K562 (cell line): ENCODE measurements around the gene TRANK1. TPM values are rescaled to one million over a fixed set of nuclear protein-coding genes. Genes with fewer than 3 reads are reported as not detected.
A peak's percentile ranks its signal among the peaks of the same experiment; 100 is the strongest.

ENCODE experiments used
- CXXC5 ChIP-seq: fragments of 250-450 bp; sonication (Bioruptor Pico); IDR thresholded peaks from 2 replicates; pipeline ENCODE4 v1.8.0; 2022; ENCODE audit warnings: inconsistent platforms, mild to moderate bottlenecking, moderate library complexity
- ETV6 ChIP-seq, 3 experiments: fragments of 150-350 bp in 1 of 3; sonication (generic) in 1 of 3; formaldehyde crosslinking in 1 of 3; IDR thresholded peaks; 2 replicates each; pipeline versions ENCODE4 v1.6.1 to v1.8.0; 2014 to 2022; ENCODE audit warnings: borderline replicate concordance in 2 of 3, low read depth in 2 of 3, antibody characterized with exemption in 1 of 3, low read length in 1 of 3, mild to moderate bottlenecking in 1 of 3, missing genetic modification reagents in 1 of 3
- GABPA ChIP-seq: fragments of 200-800 bp; sonication (Bioruptor generic); conservative IDR thresholded peaks from 2 replicates; pipeline ENCODE4 v1.6.1; 2016; ENCODE audit warnings: low read depth, missing genetic modification characterization, missing compliant biosample characterization
- ZFP36 ChIP-seq: fragments of 150-350 bp; IDR thresholded peaks from 2 replicates; pipeline ENCODE4 v1.6.1; 2018; ENCODE audit warnings: low read length, low read depth; ENCODE audit not compliant: partially characterized antibody
- ZNF12 ChIP-seq: sonication (generic); formaldehyde crosslinking; IDR thresholded peaks from 2 replicates; pipeline ENCODE4 v1.4.0; 2020; ENCODE audit warnings: mild to moderate bottlenecking, missing genetic modification reagents
- ZNF407 ChIP-seq: fragments of 450-650 bp; IDR thresholded peaks from 2 replicates; pipeline ENCODE4 v1.6.1; 2016; ENCODE audit warnings: low read depth
- polyA plus RNA-seq, 8 experiments: library from polyadenylated mRNA; depleted of rRNA in 4 of 8; stranded (reverse) in 5 of 8; unstranded in 3 of 8; fragments of >200 nt; fragmentation: Nextera tagmentation in 2 of 8; fragmentation: Illumina TruSeq in 1 of 8; extraction: Ambion mirVana in 2 of 8; extraction: Trizol in 1 of 8; gene quantifications; 2 replicates each; pipeline versions ENCODE4 v1.2.1 to v1.2.3, GENCODE V29; 2011 to 2014; ENCODE audit warnings: inconsistent platforms in 1 of 8, missing spikeins in 1 of 8
- total RNA-seq, 7 experiments: library from RNA; depleted of rRNA in 6 of 7; stranded (reverse); fragments of >200 nt in 6 of 7; fragmentation: Illumina TruSeq in 2 of 7; extraction: Trizol in 2 of 7; gene quantifications; 2 replicates each; pipeline versions ENCODE4 v1.2.1 to v1.2.3, GENCODE V29; 2011 to 2021; ENCODE audit warnings: low replicate concordance in 1 of 7
- TF ChIP-seq, protein P1 (sequence below), 2 experiments: IDR thresholded peaks; 2 replicates each; pipeline ENCODE4 v1.6.1; 2012; ENCODE audit warnings: improper control_type of control experiment in 2 of 2, low read depth in 2 of 2, low read length in 2 of 2, borderline replicate concordance in 1 of 2
- TF ChIP-seq, protein P2 (sequence below): fragments of 450-650 bp; formaldehyde crosslinking; IDR thresholded peaks from 2 replicates; pipeline ENCODE4 v1.4.0; 2020; ENCODE audit warnings: mild to moderate bottlenecking, moderate library complexity
- TF ChIP-seq, protein P3 (sequence below): fragments of 450-650 bp; formaldehyde crosslinking; conservative IDR thresholded peaks from 2 replicates; pipeline ENCODE4 v1.4.0; 2022; ENCODE audit warnings: mild to moderate bottlenecking, missing genetic modification characterization

Gene TRANK1
- total and polyA plus RNA-seq, 9 of the 15 experiments (the other 6 are each of a cell fraction or from before 2014, with no cell fraction given) = 0.41 to 5.3 (median 2.1) TPM

DNA sequence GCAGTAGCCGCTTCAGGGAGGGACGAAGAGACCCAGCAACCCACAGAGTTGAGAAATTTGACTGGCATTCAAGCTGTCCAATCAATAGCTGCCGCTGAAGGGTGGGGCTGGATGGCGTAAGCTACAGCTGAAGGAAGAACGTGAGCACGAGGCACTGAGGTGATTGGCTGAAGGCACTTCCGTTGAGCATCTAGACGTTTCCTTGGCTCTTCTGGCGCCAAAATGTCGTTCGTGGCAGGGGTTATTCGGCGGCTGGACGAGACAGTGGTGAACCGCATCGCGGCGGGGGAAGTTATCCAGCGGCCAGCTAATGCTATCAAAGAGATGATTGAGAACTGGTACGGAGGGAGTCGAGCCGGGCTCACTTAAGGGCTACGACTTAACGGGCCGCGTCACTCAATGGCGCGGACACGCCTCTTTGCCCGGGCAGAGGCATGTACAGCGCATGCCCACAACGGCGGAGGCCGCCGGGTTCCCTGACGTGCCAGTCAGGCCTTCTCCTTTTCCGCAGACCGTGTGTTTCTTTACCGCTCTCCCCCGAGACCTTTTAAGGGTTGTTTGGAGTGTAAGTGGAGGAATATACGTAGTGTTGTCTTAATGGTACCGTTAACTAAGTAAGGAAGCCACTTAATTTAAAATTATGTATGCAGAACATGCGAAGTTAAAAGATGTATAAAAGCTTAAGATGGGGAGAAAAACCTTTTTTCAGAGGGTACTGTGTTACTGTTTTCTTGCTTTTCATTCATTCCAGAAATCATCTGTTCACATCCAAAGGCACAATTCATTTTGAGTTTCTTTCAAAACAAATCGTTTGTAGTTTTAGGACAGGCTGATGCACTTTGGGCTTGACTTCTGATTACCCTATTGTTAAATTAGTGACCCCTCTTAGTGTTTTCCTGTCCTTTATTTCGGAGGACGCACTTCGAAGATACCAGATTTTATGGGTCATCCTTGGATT is 48.8 kb upstream of the TRANK1 start, which contains the start of gene MLH1 (continued):
- TF ChIP-seq, protein P1, sequence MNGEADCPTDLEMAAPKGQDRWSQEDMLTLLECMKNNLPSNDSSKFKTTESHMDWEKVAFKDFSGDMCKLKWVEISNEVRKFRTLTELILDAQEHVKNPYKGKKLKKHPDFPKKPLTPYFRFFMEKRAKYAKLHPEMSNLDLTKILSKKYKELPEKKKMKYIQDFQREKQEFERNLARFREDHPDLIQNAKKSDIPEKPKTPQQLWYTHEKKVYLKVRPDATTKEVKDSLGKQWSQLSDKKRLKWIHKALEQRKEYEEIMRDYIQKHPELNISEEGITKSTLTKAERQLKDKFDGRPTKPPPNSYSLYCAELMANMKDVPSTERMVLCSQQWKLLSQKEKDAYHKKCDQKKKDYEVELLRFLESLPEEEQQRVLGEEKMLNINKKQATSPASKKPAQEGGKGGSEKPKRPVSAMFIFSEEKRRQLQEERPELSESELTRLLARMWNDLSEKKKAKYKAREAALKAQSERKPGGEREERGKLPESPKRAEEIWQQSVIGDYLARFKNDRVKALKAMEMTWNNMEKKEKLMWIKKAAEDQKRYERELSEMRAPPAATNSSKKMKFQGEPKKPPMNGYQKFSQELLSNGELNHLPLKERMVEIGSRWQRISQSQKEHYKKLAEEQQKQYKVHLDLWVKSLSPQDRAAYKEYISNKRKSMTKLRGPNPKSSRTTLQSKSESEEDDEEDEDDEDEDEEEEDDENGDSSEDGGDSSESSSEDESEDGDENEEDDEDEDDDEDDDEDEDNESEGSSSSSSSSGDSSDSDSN (IDR thresholded peaks at IDR 0.05; ENCODE audit: borderline replicate concordance in 1 of 2, low read depth in 2 of 2, low read length in 2 of 2) = no peak; a peak in 1 of 4 replicates
- no peak for TF ChIP-seq ETV6 (IDR thresholded peaks at IDR 0.05; ENCODE audit: borderline replicate concordance in 1 of 2, low read depth in 2 of 2, low read length in 1 of 2)
- no peak for TF ChIP-seq ETV6 (CRISPR knock-in tag; IDR thresholded peaks at IDR 0.05; ENCODE audit: borderline replicate concordance)
- peak; percentile 93 for TF ChIP-seq CXXC5 (CRISPR knock-in tag)
- TF ChIP-seq ZNF407 = no peak
- TF ChIP-seq, protein P2, sequence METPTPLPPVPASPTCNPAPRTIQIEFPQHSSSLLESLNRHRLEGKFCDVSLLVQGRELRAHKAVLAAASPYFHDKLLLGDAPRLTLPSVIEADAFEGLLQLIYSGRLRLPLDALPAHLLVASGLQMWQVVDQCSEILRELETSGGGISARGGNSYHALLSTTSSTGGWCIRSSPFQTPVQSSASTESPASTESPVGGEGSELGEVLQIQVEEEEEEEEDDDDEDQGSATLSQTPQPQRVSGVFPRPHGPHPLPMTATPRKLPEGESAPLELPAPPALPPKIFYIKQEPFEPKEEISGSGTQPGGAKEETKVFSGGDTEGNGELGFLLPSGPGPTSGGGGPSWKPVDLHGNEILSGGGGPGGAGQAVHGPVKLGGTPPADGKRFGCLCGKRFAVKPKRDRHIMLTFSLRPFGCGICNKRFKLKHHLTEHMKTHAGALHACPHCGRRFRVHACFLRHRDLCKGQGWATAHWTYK (CRISPR knock-in tag) = peak; percentile 90
- no peak for TF ChIP-seq ZFP36
- TF ChIP-seq ZNF12 (CRISPR knock-in tag) = no peak
- TF ChIP-seq GABPA (tag) = peak; percentile 95
- TF ChIP-seq, protein P3, sequence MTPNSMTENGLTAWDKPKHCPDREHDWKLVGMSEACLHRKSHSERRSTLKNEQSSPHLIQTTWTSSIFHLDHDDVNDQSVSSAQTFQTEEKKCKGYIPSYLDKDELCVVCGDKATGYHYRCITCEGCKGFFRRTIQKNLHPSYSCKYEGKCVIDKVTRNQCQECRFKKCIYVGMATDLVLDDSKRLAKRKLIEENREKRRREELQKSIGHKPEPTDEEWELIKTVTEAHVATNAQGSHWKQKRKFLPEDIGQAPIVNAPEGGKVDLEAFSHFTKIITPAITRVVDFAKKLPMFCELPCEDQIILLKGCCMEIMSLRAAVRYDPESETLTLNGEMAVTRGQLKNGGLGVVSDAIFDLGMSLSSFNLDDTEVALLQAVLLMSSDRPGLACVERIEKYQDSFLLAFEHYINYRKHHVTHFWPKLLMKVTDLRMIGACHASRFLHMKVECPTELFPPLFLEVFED (CRISPR knock-in tag) = peak; percentile 58; the same call in 1 of the 2 replicates
